HG03432 (cell line): ENCODE measurements around the gene NCS1.

Experiments used
- ATAC-seq: cut with Tn5 transposase; IDR thresholded peaks from one replicate; pipeline ENCODE4 v1.9.1; 2021; ENCODE audit warnings: mild to moderate bottlenecking, moderate library complexity; ENCODE audit not compliant: unreplicated experiment

The NCS1 gene

GRCh38 chr9:130174920-130175321 lies 2.7 kb downstream of the NCS1 start:
- ATAC-seq: no peak

- no peak for ATAC-seq
Measured at GRCh38 chr9:130175355-130175754, 3.2 kb downstream of the NCS1 start.

DNA sequence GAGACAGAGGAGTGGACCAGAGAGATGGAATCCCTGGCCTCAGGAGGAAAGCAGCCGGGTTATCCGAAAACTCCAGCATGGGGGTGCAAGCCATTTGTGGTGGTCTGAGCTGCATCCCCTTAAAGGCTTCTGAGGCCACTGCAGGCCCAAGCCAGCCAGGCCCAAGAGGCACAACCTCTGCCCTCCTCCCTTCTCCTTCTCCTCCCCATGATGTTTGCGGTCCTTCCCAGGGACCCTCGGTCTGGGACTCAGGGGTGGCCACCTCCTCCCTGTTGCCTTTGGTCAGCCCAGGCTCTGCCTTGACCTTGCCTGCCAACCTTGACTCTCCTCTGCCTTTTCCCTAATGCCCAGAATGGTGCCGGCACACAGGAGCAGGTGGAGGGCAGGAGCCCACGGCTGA lies 4.6 kb downstream of the NCS1 start:
- no peak for ATAC-seq

DNA sequence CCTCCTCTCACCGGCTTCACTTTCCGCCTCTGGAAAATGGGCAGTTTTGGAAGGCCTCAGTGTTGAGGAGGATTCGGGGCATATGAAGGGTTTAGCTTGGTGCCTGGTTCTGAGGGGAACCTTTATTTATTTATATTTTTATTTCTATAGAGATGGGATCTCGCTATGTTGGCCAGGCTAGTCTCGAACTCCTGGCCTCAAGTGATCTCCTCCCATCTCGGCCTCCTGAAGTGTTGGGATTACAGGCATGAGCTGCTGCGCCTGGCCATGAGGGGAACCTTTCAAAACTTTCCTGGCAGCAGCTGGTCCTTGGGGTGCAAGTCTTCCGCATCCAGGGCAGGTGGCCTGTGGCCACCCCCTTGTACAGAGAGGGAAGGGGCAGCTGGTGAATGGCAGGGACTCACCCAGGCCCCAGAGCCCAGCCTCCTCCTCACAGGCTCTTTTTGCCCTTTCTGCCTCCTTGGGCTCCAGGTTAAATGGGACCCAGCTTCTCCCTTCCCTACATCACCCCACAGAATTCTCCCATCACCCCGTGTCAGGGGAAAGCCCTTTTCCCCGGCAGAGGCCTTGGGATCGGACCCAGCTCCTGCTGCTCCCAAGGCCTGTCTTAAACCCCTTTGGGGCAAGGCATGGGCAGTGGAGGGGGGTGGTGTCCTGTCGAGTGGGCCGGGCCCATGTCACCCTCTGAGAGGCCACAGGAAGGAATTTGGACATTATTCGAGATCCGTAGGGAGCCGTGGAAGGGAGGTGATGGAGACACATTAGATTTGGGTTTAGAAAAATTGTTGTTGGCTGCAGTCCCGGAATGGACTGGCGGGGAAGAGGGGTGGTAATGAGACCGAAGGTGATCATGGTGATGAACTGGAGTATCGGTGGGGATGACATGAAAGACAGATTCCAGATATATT lies 5.9 kb downstream of the NCS1 start:
- no peak for ATAC-seq

DNA sequence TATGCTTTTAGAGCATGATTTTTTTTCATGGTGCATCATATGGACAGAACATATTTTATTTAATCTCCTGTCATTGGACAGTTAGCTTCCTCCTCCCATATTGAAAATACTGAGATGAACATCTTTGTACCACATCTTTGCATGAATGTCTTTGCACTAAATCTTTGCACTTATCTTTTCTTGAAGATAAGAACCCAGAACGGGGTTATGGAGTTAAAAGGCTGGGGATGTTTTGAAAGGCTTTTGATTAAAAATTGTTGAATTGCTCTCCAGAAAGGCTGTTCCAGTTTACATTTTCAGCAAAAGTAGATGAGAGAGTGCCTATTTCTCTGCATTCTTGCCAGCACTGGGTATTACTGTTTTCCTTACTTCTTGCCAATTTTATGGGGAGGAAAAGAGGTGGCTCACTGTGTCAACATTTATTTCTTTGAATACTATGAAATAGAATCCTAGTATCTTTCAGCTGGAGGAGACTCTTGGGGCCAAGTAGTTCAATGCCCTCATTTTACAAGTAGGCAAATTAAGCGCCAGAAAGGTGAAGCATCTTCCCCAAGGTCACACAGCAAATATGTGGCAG lies 7.2 kb downstream of the NCS1 start:
- ATAC-seq: no peak

- no peak for ATAC-seq
Measured at GRCh38 chr9:130180516-130180915, 8.3 kb downstream of the NCS1 start.

DNA sequence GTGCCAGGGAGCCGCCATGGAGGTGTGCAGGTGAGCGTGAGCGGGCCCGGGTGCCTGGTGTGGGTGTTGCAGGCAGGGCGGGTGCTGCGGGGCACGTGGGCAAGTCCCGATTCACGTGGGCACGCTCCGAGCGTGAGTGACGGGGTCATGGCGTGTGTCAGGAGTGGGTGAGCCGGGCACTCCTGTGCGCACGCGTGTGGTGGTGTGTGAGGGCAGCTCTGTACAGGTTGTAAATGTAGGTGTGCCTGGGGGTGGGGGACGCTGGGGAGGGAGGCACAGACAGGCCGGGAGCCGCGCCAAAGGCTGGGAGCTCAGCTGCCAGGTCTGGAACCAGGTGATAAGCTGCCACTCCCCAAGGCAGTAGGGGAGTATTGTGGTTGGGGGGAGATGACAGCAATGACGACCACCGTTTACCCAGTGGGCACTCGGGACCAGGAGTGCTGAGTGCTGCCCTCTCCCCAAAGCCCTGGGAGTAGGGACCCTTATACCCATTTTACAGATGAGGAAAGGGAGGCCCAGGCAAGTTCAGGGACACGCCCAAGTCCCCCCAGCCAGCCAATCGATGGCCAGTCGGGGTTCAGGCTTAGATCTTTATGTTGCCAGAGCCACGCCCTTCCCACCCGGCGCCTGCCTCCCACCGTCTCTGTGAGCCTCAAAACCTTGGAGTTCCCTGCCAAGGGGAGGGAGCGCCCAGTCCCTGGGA lies 9.6 kb downstream of the NCS1 start:
- ATAC-seq: no peak

- no peak for ATAC-seq
Measured at GRCh38 chr9:130182381-130182909, 10.2 kb downstream of the NCS1 start.

DNA sequence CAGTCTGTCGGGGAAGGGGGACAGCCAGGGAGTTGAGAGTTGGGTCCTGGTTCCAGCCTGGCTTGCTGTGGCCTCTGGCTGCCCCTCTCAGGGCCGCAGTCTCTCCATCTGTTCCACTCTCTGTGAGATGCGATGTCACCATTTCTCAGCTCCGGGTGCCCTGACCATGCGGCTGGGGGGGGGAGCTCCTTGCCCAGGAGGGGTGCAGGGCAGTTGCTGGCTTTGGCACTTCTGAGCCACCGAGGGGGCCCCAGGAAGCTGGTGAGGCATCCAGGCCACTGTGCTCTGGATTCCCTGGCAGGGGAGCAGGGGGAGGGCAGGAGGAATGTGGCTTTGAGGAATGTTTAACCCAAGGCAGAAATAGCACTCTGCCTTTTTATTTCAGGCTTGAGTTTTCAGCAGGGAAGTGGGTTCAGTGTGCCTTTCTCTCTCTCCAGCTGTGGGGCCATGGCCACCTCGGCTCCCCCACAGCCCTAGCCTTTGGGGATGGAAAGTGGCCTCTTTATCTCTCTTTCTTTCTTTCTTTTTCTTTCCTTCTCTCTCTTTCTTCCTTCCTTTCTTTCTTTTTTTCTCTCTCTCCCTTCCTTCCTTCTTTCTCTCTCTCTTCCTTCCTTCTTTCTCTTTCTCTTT lies 11.0 kb downstream of the NCS1 start:
- ATAC-seq: no peak

- ATAC-seq: no peak
Measured at GRCh38 chr9:130185017-130185416, 12.8 kb downstream of the NCS1 start.

DNA sequence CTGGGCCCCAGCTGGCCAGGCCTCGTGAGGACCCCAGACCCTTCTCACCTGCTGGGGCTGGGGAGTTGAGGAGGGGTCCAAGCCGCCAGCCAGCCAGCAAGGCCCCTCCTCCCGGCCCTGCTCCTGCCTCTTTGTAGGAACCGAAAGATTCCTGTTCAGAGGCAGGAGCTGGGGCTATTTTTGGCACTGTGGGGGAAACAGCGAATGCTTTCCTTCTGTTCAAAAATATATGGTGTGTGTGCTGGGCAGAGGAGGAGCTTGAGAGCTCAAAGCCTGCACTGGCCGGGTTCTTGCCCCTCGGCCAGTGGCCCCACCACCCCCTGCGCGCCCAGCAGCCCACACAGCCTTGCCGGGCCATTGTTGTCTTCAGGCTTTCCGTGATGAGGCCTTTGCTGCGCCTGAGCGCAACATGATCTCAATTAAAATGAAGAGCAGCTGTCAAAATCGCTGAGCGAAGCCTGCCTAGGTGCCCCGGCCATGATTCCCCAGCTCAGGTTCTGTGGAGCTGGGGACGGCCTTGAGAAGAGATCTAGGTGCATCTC lies 13.4 kb downstream of the NCS1 start:
- no peak for ATAC-seq

DNA sequence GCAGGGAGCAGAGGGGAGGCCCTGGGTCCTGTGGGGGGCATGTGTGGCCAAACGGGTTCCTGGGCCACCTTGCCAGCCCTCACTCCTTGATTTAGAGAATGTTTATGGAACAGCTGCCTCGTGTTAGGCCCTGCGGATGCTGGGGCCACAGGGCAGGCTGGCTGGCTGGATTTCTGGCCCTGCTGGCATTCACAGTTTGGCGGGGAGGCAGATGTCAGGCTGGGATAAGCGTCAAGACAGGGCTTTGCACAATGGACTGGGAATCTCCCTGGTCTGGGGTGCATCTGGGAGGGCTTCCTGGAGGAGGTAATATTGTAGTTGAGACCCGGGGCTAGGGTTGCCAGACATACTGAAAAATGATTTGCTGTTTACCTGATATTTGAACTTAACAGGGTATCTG lies 13.8 kb downstream of the NCS1 start:
- no peak for ATAC-seq

GRCh38 chr9:130186839-130187522 lies 14.8 kb downstream of the NCS1 start:
- no peak for ATAC-seq

- ATAC-seq: no peak
Measured at GRCh38 chr9:130187523-130187846, 15.3 kb downstream of the NCS1 start.

DNA sequence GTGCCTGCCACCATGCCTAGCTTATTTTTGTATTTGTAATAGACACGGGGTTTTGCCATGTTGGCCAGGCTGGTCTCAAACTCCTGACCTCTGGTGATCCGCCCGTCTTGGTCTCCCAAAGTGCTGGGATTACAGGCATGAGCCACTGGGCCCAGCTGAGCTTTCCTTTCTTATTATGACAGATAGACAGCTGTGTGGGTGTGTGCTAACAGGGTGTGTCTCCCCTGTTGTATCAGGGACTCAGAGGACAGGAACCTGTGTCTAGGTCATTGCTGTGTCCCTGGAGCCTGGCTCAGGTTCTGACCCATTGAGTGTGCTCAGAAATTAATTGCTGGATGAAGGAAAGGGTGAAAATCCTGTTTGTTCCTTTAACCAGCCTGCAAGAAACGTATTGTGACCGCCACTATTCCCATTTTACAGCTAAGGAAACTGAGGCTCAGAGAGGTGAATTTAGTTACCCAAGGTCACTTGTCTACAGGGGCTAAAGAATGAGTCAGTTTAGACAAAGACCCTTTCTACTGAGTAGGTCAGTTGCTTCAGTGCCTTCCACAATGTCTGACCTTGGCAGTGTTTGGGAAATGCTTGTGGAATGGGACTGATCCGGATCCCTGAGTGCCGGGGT lies 16.8 kb downstream of the NCS1 start:
- ATAC-seq: no peak

DNA sequence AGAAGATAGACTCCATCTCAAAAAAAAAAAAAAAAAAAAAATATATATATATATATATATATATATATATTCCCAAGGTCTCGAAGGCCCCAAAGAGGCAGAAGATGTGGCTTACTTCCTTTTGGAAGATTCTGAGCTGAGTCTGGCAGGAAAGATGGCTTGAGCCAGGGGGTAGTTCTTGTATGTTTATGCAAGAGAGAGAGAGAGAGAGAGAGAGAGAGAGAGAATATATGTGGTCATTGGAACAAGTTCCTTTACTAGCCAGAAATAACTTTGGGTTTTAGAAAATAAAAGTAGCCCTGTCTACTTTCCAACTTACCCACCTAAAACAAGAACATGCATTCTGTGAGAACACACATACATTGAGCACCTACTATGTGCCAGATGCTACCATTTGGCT lies 17.6 kb downstream of the NCS1 start:
- no peak for ATAC-seq

DNA sequence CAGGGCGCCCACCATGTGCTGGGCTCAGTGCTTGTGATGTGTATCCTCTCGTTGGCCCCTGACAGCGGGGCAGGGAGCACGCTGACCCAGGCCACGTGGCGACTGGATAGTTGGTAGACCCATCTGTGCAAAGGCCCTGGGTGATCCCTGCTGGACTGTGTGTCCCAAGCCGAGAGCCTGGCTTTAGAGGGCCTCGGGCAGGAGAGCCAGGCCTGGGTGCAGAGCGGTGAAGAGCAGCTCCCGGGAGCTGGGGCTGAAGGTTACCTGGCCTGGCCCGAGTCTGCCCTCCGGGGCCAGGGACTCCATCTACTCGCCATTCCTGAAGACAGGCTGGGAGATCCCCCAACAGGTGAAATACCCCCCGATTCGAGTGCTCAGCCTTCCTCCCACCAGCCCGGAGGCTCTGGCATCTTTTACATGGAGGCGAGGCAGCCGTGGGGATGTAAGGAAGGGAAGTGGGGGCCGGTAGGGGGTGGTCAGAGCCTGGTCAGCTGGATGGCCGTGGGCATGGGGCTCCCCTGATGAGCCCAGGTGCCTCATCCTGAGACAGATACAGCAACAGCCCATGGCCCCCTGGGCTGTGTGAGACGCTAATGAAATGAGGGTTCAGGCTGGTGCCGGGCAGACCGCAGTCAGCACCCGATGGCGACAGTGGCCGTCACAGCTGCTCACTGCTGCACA lies 19.0 kb downstream of the NCS1 start:
- no peak for ATAC-seq

DNA sequence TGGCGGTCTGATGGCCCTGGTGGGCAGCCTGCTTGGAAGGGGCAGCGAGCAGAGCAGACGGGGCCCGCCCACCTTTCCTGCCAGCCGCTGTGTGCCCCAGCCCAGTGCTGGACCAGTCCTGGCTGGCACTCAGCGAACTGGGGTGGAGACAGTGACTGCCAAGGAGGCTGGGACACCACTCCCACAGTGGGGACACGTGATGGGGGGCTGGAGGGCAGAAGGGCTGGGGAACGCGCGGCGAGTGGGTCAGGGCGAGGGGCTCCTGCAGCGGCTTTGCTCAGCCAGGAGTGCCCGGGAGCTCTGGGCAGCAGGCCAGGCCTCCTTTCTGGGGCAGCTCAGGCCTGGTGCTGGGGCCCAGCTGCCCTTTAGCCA lies 19.5 kb downstream of the NCS1 start:
- ATAC-seq: no peak

GRCh38 chr9:130192382-130192999 lies 20.3 kb downstream of the NCS1 start:
- ATAC-seq: no peak
